Endothelial cell of umbilical vein (primary cell): ENCODE measurements around the gene HDHD2. TPM values are rescaled to one million over a fixed set of nuclear protein-coding genes. Genes with fewer than 3 reads are reported as not detected.

Source experiments
- BruUV-seq: library from RNA; stranded (reverse); fragments of 400-500 nt; replicated peaks from 2 replicates; lab custom pipeline; 2021; lab: Mats Ljungman, UMichigan
- CTCF ChIA-PET: fragments of 300-600, 350-600 bp; sonication (Branson Sonifier 250); formaldehyde crosslinking; loops from one replicate; lab custom pipeline; 2021; ENCODE audit warnings: antibody characterized with exemption, inconsistent platforms; lab: Charles Lee
- POLR2A ChIA-PET: fragments of 300-600, 350-600 bp; sonication (Branson Sonifier 250); formaldehyde crosslinking; loops from one replicate; lab custom pipeline; 2021; ENCODE audit warnings: antibody characterized with exemption, inconsistent platforms; lab: Charles Lee
- DNase-seq: peaks from one replicate; pipeline ENCODE4 v3.0.0-alpha.2; 2011; ENCODE audit warnings: low read depth, low spot score
- FAIRE-seq: peaks from 2 replicates; lab custom pipeline; 2011; peaks lifted over from hg19 to GRCh38; lab: Jason Lieb, UNC
- H2AFZ ChIP-seq: 2 replicates; pipeline ENCODE4 v1.6.0; 2012; ENCODE audit warnings: low read depth, low read length, control low read depth, inconsistent platforms
- H3K27ac ChIP-seq: 2 replicates; pipeline ENCODE4 v1.5.1; 2011; ENCODE audit warnings: low read depth, mild to moderate bottlenecking, control low read depth, low read length, moderate library complexity; ENCODE audit not compliant: insufficient read depth
- H3K27me3 ChIP-seq, 2 experiments: 2 replicates each; pipeline versions ENCODE4 v1.6.0 to v1.6.1; 2011; ENCODE audit warnings: low read length in 2 of 2, mixed read lengths in 1 of 2; ENCODE audit not compliant: control insufficient read depth in 2 of 2, insufficient read depth in 2 of 2
- H3K36me3 ChIP-seq, 2 experiments: 2 replicates in 1 of 2; 3 replicates in 1 of 2; pipeline ENCODE4 v1.5.1; 2011; ENCODE audit warnings: low read length in 2 of 2, mild to moderate bottlenecking in 1 of 2, moderate library complexity in 1 of 2; ENCODE audit not compliant: control insufficient read depth in 2 of 2, insufficient read depth in 2 of 2; ENCODE audit errors: extremely low read depth in 1 of 2
- H3K4me1 ChIP-seq: 3 replicates; pipeline ENCODE4 v1.5.1; 2011; ENCODE audit warnings: mild to moderate bottlenecking, low read length; ENCODE audit not compliant: control insufficient read depth, insufficient read depth; ENCODE audit errors: extremely low read depth
- H3K4me2 ChIP-seq: 2 replicates; pipeline ENCODE4 v1.6.1; 2011; ENCODE audit warnings: low read length, control low read depth, mixed read lengths; ENCODE audit not compliant: insufficient read depth
- H3K4me3 ChIP-seq, 3 experiments: fragments of 200-600 bp in 1 of 3; sonication (generic), shearing (Covaris generic) in 1 of 3; replicated peaks in 1 of 3; 2 replicates each; pipeline ENCODE4 v1.5.1; 2011 to 2016; ENCODE audit warnings: control low read depth in 3 of 3, low read length in 3 of 3, mild to moderate bottlenecking in 2 of 3, inconsistent platforms in 1 of 3, low read depth in 1 of 3, moderate library complexity in 1 of 3; ENCODE audit not compliant: insufficient read depth in 1 of 3
- H3K79me2 ChIP-seq: 2 replicates; pipeline ENCODE4 v1.6.0; 2012; ENCODE audit warnings: low read length, inconsistent platforms; ENCODE audit not compliant: control insufficient read depth, insufficient read depth
- H3K9ac ChIP-seq: replicated peaks from 2 replicates; pipeline ENCODE3; 2011; ENCODE audit warnings: low read length, control low read depth; ENCODE audit not compliant: insufficient read depth; ENCODE audit errors: extremely low read depth
- H3K9me1 ChIP-seq: replicated peaks from 3 replicates; pipeline ENCODE4 v1.6.0; 2011; ENCODE audit warnings: mild to moderate bottlenecking, low read length; ENCODE audit not compliant: control insufficient read depth, insufficient read depth; ENCODE audit errors: extremely low read depth
- H3K9me3 ChIP-seq: replicated peaks from 2 replicates; pipeline ENCODE4 v1.5.1; 2012; ENCODE audit warnings: low read length, inconsistent platforms; ENCODE audit not compliant: control insufficient read depth, insufficient read depth
- H4K20me1 ChIP-seq: replicated peaks from 2 replicates; pipeline ENCODE3; 2011; ENCODE audit warnings: mild to moderate bottlenecking, low read length; ENCODE audit not compliant: control insufficient read depth, insufficient read depth; ENCODE audit errors: extremely low read depth
- JUN ChIP-seq: IDR thresholded peaks from 2 replicates; pipeline ENCODE4 v1.6.1; 2011; ENCODE audit warnings: borderline replicate concordance, low read depth; ENCODE audit not compliant: insufficient read length, insufficient read depth
- MYC ChIP-seq: IDR thresholded peaks from one replicate; pipeline ENCODE4 v1.6.1; 2011; ENCODE audit warnings: mild to moderate bottlenecking, low read depth, low read length
- dilution Hi-C: fragments of 300-500 bp; cut with MboI; formaldehyde crosslinking; loops from one replicate; pipeline ENCODE4 v1.15.0; 2019; ENCODE audit warnings: low sequenced_read_pairs; ENCODE audit not compliant: extremely low pct_ligation_motif_present
- intact Hi-C: fragments of 100-400 bp; cut with micrococcal nuclease; formaldehyde crosslinking; loops from one replicate; pipeline ENCODE4 v1.10.0; 2022
- polyA plus RNA-seq, 4 experiments: library from polyadenylated mRNA; depleted of rRNA in 3 of 4; stranded (reverse) in 3 of 4; unstranded in 1 of 4; fragments of >200 nt; gene quantifications; 2 replicates each; pipeline versions ENCODE4 v1.2.1 to v1.2.3, GENCODE V29; 2011 to 2012; ENCODE audit warnings: missing spikeins in 1 of 4
- small RNA-seq: library from RNA; depleted of rRNA; stranded (forward); fragments of <200 nt; gene quantifications from one replicate; pipeline ENCODE3, GENCODE V24; 2012; ENCODE audit warnings: low replicate concordance, low read depth; ENCODE audit not compliant: insufficient read depth, insufficient read length
- total RNA-seq: library from RNA; stranded (reverse); gene quantifications from 2 replicates; pipeline ENCODE4 v1.2.3, GENCODE V29; 2021

HDHD2 gene
- total and polyA plus RNA-seq, 2 donors (not counting 3 experiments of a cell fraction or from before 2014, with no cell fraction given), result 3.5 to 18.7 TPM

- H3K9me3 ChIP-seq, result no peaks in the 10 kb centered on the region
- H3K79me2 ChIP-seq, result no peaks in the 10 kb centered on the region
- no peak overlapping the region for H3K9ac ChIP-seq
- dilution Hi-C loops (no loop called here), intact Hi-C loops (no loop called here)
- no peaks in the 10 kb centered on the region for H3K36me3 ChIP-seq
- no peaks in the 10 kb centered on the region for H3K4me1 ChIP-seq
- H3K9me1 ChIP-seq, result no peaks in the 10 kb centered on the region
- DNase-seq (peak; percentile 1), FAIRE-seq (no peak)
- no peaks in the 10 kb centered on the region for H4K20me1 ChIP-seq
- no peaks in the 10 kb centered on the region for H3K27me3 ChIP-seq
- no TSS peak for BruUV-seq
- no peak overlapping the region for H2AFZ ChIP-seq
- no peak overlapping the region for H3K4me2 ChIP-seq
- no peak overlapping the region for H3K27ac ChIP-seq
- TF ChIP-seq JUN (no peak), MYC (no peak)
- ChIA-PET POLR2A (no interaction called here), CTCF (no interaction called here)
- H3K4me3 ChIP-seq, result no peak overlapping the region
Measured at GRCh38 chr18:47062471-47062870, 87.8 kb downstream of the HDHD2 start.

Small RNAs within 50 kb of the gene (small RNA-seq; reads per million reads assigned to genes)
- gene AC012254.4, result not detected

Other genes starting within 250 kb of the HDHD2 start
- 27.7 and 34.3 TPM in 2 replicates for gene PIAS2, start 233.0 kb downstream of the HDHD2 start, total RNA-seq
- gene PIAS2, start 233.0 kb downstream of the HDHD2 start, polyA plus RNA-seq, result 7.0 and 8.2 TPM in 2 replicates
- 1.3 and 1.8 TPM in 2 replicates for gene KATNAL2, start 232.9 kb downstream of the HDHD2 start, total RNA-seq
- gene KATNAL2, start 232.9 kb downstream of the HDHD2 start, polyA plus RNA-seq, result 0.51 and 0.80 TPM in 2 replicates
- gene ELOA2, start 114.9 kb downstream of the HDHD2 start, total RNA-seq, result not detected in 2 replicates
- not detected in 2 replicates for gene ELOA2, start 114.9 kb downstream of the HDHD2 start, polyA plus RNA-seq
- 14.2 and 16.4 TPM in 2 replicates for gene IER3IP1, start 25.9 kb upstream of the HDHD2 start, total RNA-seq
- gene IER3IP1, start 25.9 kb upstream of the HDHD2 start, polyA plus RNA-seq, result 7.6 and 9.6 TPM in 2 replicates
- gene SKOR2, start 101.2 kb upstream of the HDHD2 start, total RNA-seq, result not detected in 2 replicates
- gene SKOR2, start 101.2 kb upstream of the HDHD2 start, polyA plus RNA-seq, result not detected in 2 replicates